GM06990 (cell line): Measurements from ENCODE around the gene HCAR2.
"Not testable (repeated sequence)": the region's sequence is repeated elsewhere in the genome, so short reads cannot be mapped to it uniquely, and the experiment has no call there.

ENCODE experiments used
- DNase-seq: peaks from one replicate; pipeline ENCODE4 v3.0.0-alpha.2; 2011; ENCODE audit not compliant: insufficient read length; ENCODE audit errors: extremely low read depth
- H3K27me3 ChIP-seq: replicated peaks from 2 replicates; pipeline ENCODE4 v1.6.0; 2011; ENCODE audit warnings: low read length; ENCODE audit not compliant: control insufficient read depth, insufficient read depth
- H3K36me3 ChIP-seq: 2 replicates; pipeline ENCODE4 v1.5.1; 2011; ENCODE audit warnings: low read length; ENCODE audit not compliant: control insufficient read depth, insufficient read depth
- H3K4me3 ChIP-seq: replicated peaks from 2 replicates; pipeline ENCODE4 v1.5.1; 2011; ENCODE audit warnings: low read depth, mild to moderate bottlenecking, control low read depth, low read length
- CTCF ChIP-seq: IDR thresholded peaks from 2 replicates; pipeline ENCODE4 v1.5.1; 2011; ENCODE audit warnings: low read length, control low read depth, mild to moderate bottlenecking, inconsistent platforms; ENCODE audit not compliant: insufficient read depth, poor library complexity, severe bottlenecking

The HCAR2 gene

GRCh38 chr12:122661938-122662337, 41.2 kb downstream of the HCAR2 start:
- Histone ChIP-seq H3K36me3 (no peaks in the 10 kb centered on the region), H3K27me3 (no peaks in the 10 kb centered on the region), H3K4me3 (no peak overlapping the region)
- TF ChIP-seq CTCF, result no peak
- DNase-seq, result no peak

GRCh38 chr12:122661246-122661645, 41.9 kb downstream of the HCAR2 start:
- no peak for DNase-seq
- H3K27me3 ChIP-seq, result no peaks in the 10 kb centered on the region
- no peaks in the 10 kb centered on the region for H3K36me3 ChIP-seq
- H3K4me3 ChIP-seq, result no peak overlapping the region
- TF ChIP-seq CTCF, result no peak

GRCh38 chr12:122659579-122659978, 43.6 kb downstream of the HCAR2 start:
- Histone ChIP-seq H3K36me3 (no peaks in the 10 kb centered on the region), H3K4me3 (no peak overlapping the region), H3K27me3 (no peaks in the 10 kb centered on the region)
- DNase-seq, result no peak
- TF ChIP-seq CTCF, result no peak

- Histone ChIP-seq H3K36me3 (no peaks in the 10 kb centered on the region), H3K27me3 (no peaks in the 10 kb centered on the region), H3K4me3 (no peak overlapping the region)
- TF ChIP-seq CTCF, result no peak
- no peak for DNase-seq
Measured at GRCh38 chr12:122656298-122656697, 46.9 kb downstream of the HCAR2 start.

- DNase-seq, H3K27me3 ChIP-seq, H3K4me3 ChIP-seq, H3K36me3 ChIP-seq: not testable (repeated sequence)
Measured at GRCh38 chr12:122653291-122653690, 49.9 kb downstream of the HCAR2 start.

GRCh38 chr12:122651520-122652224, 51.5 kb downstream of the HCAR2 start:
- no peak for TF ChIP-seq CTCF
- Histone ChIP-seq H3K36me3 (no peaks in the 10 kb centered on the region), H3K27me3 (no peaks in the 10 kb centered on the region), H3K4me3 (no peak overlapping the region)
- DNase-seq, result no peak
